ENCODE data around the gene NWD2. TPM values are rescaled to one million over a fixed set of nuclear protein-coding genes. Genes with fewer than 3 reads are reported as not detected.
"Not testable (repeated sequence)": the region's sequence is repeated elsewhere in the genome, so short reads cannot be mapped to it uniquely, and the experiment has no call there.

The NWD2 gene
- under 0.01 TPM for total RNA-seq

GRCh38 chr4:37244583-37245390, at the start of gene NWD2:
Gene NWD2, plus strand, starts transcription at chr4:37244743. Its CDS starts 325 bp downstream, at chr4:37245068.
- peak in 2 of 3 donors; percentile 28 to 53 for DNase-seq (ENCODE audit: low read depth in 2 of 3, low spot score in 2 of 3)

GRCh38 chr4:37197899-37198298, 46.6 kb upstream of the NWD2 start:
- DNase-seq (ENCODE audit: low read depth in 2 of 3, low spot score in 2 of 3): no peak

GRCh38 chr4:37204740-37205139, 39.8 kb upstream of the NWD2 start:
- DNase-seq (ENCODE audit: low read depth in 2 of 3, low spot score in 2 of 3): not testable (repeated sequence)

- no peak for DNase-seq (ENCODE audit: low read depth in 2 of 3, low spot score in 2 of 3)
Measured at GRCh38 chr4:37216209-37216608, 28.3 kb upstream of the NWD2 start.

- DNase-seq (ENCODE audit: low read depth in 2 of 3, low spot score in 2 of 3): no peak
Measured at GRCh38 chr4:37219242-37219641, 25.3 kb upstream of the NWD2 start.

GRCh38 chr4:37219990-37220389, 24.6 kb upstream of the NWD2 start:
- no peak for DNase-seq (ENCODE audit: low read depth in 2 of 3, low spot score in 2 of 3)

GRCh38 chr4:37220685-37221084, 23.9 kb upstream of the NWD2 start:
- no peak for DNase-seq (ENCODE audit: low read depth in 2 of 3, low spot score in 2 of 3)

- no peak for DNase-seq (ENCODE audit: low read depth in 2 of 3, low spot score in 2 of 3)
Measured at GRCh38 chr4:37223732-37224131, 20.8 kb upstream of the NWD2 start.

- DNase-seq (ENCODE audit: low read depth in 2 of 3, low spot score in 2 of 3): no peak
Measured at GRCh38 chr4:37224854-37225253, 19.7 kb upstream of the NWD2 start.

- DNase-seq (ENCODE audit: low read depth in 2 of 3, low spot score in 2 of 3): no peak
Measured at GRCh38 chr4:37225778-37226177, 18.8 kb upstream of the NWD2 start.

GRCh38 chr4:37232315-37232714, 12.2 kb upstream of the NWD2 start:
- no peak for DNase-seq (ENCODE audit: low read depth in 2 of 3, low spot score in 2 of 3)

- DNase-seq (ENCODE audit: low read depth in 2 of 3, low spot score in 2 of 3): no peak
Measured at GRCh38 chr4:37236165-37236564, 8.4 kb upstream of the NWD2 start.

GRCh38 chr4:37241647-37242046, 2.9 kb upstream of the NWD2 start:
- no peak for DNase-seq (ENCODE audit: low read depth in 2 of 3, low spot score in 2 of 3)

- DNase-seq (ENCODE audit: low read depth in 2 of 3, low spot score in 2 of 3): peak in 2 of 3 donors; percentile 1 to 7
Measured at GRCh38 chr4:37243051-37243450, 1.5 kb upstream of the NWD2 start.

GRCh38 chr4:37243722-37244582, 591 bp upstream of the NWD2 start:
- peak in 2 of 3 donors; percentile 7 to 10 for DNase-seq (ENCODE audit: low read depth in 2 of 3, low spot score in 2 of 3)

GRCh38 chr4:37245391-37245954, 930 bp downstream of the NWD2 start:
- peak in 2 of 3 donors; percentile 0 to 1 for DNase-seq (ENCODE audit: low read depth in 2 of 3, low spot score in 2 of 3)

- DNase-seq (ENCODE audit: low read depth in 2 of 3, low spot score in 2 of 3): no peak
Measured at GRCh38 chr4:37246891-37247290, 2.3 kb downstream of the NWD2 start.

- DNase-seq (ENCODE audit: low read depth in 2 of 3, low spot score in 2 of 3): no peak
Measured at GRCh38 chr4:37258221-37258620, 13.7 kb downstream of the NWD2 start.

GRCh38 chr4:37268319-37268718, 23.8 kb downstream of the NWD2 start:
- no peak for DNase-seq (ENCODE audit: low read depth in 2 of 3, low spot score in 2 of 3)

GRCh38 chr4:37279121-37279520, 34.6 kb downstream of the NWD2 start:
- DNase-seq (ENCODE audit: low read depth in 2 of 3, low spot score in 2 of 3): no peak

GRCh38 chr4:37279894-37280592, 35.5 kb downstream of the NWD2 start:
- DNase-seq (ENCODE audit: low read depth in 2 of 3, low spot score in 2 of 3): no peak
